Measurements from ENCODE around the gene ESR2.

DNA sequence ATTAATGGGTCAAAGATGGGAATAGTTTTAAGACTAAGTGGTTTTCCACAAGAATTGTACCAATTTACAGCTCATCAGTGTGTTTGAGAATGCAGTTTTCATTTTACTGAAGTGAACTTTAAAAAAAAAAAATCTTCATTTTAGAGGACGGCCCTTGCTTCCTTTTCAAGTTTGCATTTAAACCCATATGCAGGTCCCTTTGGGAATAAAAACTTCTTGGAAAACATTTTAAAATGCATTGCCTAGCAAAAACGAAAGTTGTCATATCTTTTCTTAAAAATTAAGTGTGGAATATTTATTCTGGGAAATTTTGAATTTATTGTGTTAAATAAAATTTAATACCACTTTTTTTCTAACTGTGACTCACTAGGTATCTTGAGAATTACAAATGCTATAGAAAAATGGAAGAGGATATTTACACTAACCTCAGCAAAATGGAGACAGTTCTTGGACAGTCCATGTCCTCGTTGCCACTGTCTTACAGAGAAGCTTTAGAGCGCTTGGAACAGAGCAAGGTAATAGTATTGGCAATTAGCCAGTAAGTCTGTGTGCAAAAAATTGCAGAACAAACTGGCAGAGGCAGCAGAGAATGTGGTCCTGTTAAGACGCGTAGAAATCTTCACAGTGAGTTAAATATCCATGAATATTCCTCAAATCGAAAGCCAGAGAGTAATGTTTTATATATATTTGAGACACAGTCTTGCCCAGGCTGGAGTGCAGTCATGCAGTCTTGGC lies 231.6 kb downstream of the ESR2 start:
- no peak for TF ChIP-seq POLR2A (IDR thresholded peaks at IDR 0.05)
- TF ChIP-seq, protein P1, sequence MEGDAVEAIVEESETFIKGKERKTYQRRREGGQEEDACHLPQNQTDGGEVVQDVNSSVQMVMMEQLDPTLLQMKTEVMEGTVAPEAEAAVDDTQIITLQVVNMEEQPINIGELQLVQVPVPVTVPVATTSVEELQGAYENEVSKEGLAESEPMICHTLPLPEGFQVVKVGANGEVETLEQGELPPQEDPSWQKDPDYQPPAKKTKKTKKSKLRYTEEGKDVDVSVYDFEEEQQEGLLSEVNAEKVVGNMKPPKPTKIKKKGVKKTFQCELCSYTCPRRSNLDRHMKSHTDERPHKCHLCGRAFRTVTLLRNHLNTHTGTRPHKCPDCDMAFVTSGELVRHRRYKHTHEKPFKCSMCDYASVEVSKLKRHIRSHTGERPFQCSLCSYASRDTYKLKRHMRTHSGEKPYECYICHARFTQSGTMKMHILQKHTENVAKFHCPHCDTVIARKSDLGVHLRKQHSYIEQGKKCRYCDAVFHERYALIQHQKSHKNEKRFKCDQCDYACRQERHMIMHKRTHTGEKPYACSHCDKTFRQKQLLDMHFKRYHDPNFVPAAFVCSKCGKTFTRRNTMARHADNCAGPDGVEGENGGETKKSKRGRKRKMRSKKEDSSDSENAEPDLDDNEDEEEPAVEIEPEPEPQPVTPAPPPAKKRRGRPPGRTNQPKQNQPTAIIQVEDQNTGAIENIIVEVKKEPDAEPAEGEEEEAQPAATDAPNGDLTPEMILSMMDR (IDR thresholded peaks at IDR 0.05): no peak
- TF ChIP-seq EP300 (IDR thresholded peaks at IDR 0.05): no peak
